Anterior cingulate cortex (tissue), 58 donors: Measurements from ENCODE around the gene TEX9.
"Not testable (repeated sequence)": the region's sequence is repeated elsewhere in the genome, so short reads cannot be mapped to it uniquely, and the experiment has no call there.

Experiments used
- DNase-seq, 58 donors: peaks; one replicate each; lab custom pipeline; 2025; lab: John Stamatoyannopoulos, UW

TEX9 gene

DNA sequence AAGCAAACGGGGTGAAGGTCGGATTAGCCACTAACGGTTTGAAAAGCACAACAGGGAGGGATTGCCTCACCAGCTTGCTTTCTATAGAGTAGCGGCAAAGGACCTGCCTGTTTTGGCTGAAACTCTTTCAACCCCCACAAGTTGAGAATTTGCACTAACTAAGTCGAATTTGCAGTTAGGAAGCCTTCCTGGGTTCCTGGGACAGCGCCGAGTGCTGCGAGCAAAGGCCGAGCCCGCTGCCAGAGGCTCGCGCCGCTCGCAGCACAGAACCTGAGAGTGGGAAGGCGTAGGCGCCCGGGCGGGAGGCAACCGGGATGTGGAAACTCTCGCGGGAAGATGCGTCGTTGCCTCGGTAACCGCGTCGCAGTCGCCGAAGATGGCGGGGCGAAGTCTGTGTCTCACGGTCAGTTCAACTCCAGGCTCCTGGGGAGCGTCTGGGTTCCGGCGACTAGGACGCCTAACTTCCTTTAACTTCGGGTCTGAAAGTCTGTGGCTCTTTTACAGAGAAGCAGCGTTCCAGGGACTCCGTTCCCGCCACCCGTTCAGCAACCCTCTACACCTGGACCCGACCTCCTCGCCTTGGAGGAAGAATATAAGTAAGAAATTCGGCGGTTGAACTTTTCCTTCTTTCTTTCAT, at the start of gene TEX9:
Gene TEX9, plus strand, starts transcription at position 352 of the 637 bp plus-strand sequence. Its CDS starts 25 bp downstream, at position 377.
- peak in 57 of 58 donors; percentile 14 to 90 (median 62) for DNase-seq

DNA sequence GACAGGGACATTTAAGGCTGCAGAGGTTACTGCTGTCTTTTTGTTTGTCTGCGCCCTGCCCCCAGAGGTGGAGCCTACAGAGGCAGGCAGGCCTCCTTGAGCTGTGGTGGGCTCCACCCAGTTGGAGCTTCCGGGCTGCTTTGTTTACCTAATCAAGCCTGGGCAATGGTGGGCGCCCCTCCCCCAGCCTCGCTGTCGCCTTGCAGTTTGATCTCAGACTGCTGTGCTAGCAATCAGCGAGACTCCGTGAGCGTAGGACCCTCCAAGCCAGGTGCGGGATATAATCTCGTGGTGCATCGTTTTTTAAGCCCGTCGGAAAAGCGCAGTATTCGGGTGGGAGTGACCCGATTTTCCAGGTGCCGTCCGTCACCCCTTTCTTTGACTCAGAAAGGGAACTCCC, 48.7 kb upstream of the TEX9 start:
- not testable (repeated sequence) for DNase-seq

DNA sequence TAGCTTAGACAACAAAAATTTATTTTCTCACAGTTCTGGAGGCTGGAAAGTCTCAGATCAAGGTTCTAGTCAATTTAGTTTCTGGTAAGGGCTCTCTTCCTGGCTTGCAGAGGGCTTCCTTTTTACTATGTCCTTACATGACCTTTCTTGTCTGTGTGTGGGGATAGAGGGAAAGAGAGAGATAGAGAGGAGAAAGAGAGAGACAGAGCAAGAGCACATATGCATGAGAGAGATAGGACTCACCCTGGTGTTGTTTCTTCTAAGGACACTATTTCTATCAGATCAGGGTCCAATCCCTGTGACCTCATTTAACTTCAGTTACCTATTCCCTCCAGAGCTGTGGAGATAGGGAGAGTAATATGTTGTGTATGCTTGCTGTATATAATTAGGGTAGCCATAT, 44.9 kb upstream of the TEX9 start:
- DNase-seq = no peak

DNA sequence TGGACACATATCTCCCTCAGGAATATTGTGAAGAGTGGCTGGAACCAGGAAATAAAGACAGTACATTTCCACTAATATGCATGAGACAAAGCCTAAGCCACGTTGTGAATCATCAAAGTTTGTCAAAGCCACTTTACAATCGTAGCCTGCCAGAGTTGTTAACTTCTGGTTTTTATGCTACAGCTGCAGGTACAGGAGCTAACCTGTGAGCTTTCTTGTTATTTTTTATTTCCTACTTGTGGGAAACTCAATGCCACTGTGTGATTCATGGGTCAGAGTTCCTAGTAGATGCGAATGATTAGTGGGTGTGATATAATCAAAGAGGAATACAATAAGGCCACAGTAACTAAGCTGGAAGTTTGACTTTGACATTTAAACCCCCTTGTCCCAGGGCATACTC, 44.4 kb upstream of the TEX9 start:
- no peak for DNase-seq

DNA sequence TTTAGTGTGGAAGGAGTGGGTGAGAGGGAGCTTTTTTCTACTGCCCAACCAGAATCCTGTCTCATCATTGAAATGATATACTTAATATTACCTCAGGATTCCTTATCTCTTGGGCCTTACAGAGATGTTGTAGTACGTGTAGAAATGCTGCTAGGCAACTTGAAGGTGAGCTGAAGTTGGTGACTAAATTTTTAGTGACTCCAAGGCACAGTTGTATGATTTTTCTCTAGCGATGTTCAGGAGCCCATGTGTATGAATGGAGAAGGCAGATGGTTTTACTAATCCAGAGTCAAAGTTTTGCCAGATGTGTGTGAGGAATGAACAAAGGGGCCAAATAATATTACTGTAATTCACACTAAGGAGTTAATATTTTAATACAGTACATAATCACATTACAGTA, 42.8 kb upstream of the TEX9 start:
- no peak for DNase-seq

DNA sequence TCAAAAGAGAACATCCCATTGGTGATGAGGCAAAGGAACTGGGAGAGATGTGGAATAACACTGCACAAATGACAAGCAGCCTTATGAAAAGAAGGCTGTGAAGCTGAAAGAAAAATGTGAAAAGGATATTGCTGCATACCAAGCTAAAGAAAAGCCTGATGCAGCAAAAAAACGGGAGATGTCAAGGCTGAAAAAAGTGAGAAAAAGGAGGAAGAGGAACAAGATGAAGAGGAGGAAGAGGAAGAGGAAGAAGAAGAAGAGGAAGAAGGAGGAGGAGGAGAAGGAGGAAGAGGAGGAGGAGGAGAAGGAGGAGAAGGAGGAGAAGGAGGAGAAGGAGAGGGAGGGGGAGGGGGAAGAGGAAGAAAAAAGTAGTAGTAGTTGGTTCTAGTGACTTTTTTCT, 41.8 kb upstream of the TEX9 start:
- DNase-seq = no peak

DNA sequence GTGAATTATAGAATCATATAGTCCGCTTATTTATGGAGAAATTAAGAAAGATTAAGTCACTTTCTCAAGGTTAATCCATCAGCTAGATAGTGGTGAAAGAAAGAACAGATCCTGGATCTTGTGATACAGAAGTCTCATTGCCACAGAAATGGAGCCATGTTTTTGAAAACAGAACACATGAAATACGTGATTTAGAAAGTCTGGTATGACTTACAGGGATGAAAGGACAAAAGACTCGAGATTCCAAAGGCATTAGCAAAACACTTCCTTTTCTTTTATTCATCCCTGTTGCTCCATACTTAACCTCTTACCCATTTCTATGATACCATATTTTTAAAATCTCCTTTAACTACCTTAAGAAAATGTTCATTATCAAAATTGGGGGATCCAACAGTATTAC, 40.0 kb upstream of the TEX9 start:
- DNase-seq = no peak

DNA sequence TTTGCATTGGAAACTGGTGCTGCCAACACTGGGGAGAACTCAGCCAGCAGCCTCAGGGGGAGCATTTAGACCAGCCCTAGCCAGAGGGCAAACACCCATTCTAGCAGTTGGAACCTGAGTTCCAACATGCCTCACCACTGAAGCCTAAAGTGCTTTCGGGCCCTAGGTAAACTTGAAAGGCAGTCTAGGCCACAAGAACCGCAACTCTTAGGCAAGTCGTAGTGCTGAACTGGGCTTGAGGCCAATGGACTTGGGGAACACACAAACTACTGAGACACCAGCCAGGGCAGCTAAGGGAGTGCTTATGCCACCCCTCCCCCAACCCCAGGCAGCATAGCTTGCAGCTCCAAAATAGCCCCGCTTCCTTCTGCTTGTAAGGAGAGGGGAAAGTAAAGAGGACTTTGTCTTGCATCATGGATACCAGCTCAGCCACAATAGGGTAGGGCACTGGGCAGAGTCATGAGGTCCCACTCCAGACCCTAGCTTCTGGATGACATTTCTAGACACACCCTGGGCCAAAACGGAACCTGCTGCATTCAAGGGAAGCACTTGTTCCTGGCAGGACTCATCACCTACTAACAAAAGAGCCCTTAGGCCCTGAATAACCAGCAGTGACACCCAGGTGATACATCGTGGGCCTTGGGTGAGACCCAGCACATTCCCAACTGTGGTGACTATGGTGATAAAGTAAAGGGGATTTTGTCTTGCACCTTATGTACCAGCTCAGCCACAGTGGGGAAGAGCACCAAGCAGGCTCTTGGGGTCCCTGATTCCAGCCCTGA, 37.3 kb upstream of the TEX9 start:
- DNase-seq = no peak

DNA sequence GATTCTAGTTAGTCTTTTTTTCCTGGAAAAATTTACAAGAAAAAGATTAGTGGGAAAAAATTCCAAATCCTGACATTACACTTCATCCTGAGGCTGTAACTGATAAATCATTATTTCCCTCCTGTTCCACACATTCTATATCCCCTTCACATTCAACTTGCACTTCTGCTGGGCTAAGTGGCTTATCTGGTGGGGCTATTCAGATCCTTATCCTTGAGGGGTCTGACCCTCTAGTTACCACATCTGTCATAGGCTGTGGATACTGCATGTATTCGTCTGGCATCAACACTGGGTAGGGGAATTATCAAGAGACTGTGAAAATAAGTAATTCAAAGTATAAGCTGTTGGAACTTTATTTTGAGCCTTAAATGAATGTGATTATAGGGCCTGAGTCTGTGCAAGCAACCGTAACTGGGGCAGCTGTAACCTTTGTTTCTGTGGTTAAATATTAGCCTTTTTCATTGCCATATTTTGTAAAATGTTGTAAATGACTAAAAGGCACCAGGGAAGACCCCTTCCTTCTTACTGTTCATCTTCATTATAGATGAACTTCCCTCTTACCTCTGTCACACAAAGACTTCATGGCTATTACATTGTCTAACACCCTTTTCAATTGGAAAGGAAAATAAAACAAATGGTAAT, 28.0 kb upstream of the TEX9 start:
- DNase-seq = no peak

DNA sequence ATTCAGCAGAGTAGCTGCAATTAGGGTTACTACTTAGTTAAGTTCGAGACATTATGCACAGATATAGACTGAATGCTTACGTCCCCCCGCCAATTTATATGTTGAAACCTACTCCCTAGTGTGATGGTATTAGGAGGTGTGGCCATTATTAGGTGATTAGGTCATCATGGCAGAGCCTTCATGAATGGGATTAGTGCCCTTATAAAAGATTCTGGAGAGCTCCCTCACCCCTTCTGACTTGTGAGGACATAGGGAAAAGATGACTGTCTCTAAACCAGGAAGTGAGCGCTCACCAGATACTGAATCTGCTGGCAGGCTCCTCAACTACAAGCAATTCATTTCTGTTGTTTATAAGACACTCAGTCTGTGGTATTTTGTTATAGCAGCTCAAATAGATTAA, 25.6 kb upstream of the TEX9 start:
- DNase-seq = no peak

DNA sequence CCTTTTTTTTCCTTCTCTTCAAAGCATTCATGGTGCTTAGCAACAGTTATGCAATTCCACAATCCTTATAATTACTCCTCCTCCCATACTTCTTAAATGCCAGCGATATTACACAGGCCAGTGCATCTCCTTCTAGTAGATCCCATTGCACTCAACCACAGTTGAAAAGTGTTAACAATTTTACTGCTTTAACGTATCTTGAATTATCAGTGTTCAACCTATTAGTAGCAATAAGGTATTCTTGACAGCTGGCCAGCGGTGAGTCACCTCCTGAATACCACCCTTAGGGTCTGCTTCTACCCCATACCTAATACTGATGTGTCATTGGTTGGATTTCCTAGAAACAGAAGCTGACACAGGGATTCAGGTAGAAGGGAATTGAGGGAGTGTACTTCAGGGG, 24.0 kb upstream of the TEX9 start:
- no peak for DNase-seq

DNA sequence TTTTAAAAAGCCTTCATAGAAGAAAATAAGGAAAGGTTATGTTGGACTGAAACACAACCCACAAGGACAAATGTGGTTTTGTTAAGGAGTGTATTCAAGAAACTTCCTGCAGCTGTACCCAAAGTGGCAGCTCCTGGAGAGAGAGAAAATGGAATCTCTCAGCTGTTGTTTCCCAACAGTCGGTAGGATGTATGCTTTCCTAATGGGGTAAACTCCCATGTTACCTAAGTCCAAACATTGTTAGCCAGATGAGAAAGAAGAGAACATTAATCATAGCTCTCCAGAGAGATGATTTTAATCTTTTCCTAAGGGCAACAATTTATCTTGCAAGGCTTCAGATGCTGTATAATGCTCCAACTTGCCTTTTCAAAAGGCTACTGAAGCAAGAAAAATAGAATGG, 22.6 kb upstream of the TEX9 start:
- DNase-seq = no peak

DNA sequence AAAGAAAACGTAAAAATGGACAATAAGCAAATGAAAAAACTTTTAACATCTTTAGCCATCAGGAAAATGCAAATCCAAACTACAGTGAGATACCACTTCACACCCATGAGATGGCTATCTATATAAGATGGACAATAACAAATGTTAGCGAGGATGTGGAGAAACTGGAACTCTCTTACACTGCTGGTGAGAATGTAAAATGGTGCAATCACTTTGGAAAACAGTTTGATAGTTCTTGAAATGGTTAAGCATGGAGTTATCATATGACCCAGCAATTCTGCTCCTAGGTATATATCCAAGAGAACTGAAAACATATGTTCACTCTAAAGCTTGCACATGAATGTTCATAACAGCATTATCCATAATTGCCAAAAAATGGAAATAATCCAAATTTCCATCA, 21.3 kb upstream of the TEX9 start:
- no peak for DNase-seq

DNA sequence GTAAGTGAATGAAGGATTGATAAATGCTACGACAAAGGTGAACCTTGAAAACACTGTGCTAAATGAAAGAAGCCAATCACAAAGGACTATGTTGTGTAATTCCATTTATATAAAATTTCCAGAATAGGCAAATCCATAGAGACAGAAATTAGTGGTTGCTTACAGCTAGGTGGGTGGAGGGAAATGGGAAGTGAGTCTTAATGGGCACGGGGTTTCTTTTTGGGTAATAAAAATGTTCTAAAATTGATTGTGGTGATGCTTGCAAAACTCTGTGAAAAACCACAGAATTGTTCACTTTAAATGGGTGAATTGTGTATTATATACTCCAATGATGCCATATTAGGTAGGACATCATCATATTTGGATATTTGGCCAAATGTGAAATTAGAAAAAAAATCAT, 20.9 kb upstream of the TEX9 start:
- no peak for DNase-seq

DNA sequence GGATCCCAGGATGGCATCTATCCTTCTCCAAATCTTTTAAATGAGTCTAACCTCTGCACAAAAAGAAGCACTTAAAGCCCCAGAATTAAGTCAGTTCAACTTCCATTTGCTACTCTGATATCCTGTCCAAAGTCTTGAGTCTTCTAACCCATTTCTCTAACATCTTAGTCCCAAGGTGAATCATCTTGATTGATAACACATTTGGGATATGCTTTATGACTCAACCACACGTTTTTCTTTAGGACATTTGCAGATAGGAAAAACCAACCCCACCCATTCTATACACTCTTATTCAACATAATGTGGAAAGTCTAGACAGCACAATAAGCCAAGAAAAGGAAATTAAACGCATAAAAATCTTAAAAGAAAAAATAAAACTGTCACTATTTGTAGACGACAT, 18.8 kb upstream of the TEX9 start:
- no peak for DNase-seq

DNA sequence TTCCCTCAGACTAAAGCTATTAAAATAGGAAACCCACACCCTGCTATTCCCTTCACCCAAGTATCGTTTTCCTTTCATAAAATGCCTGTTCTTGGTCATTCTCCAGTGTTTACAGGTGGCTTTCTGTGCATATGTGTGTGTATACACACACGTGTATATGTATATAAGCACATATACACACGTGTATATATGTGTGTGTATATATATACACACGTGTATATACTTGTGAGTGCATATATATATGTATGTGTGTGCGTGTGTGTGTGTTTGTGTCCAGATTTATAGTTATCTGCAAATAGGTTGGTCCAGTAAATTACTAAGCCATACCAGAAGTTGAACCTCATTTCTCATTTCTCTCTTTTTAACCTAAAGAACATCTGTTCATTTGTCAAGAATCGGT, 15.7 kb upstream of the TEX9 start:
- no peak for DNase-seq

DNA sequence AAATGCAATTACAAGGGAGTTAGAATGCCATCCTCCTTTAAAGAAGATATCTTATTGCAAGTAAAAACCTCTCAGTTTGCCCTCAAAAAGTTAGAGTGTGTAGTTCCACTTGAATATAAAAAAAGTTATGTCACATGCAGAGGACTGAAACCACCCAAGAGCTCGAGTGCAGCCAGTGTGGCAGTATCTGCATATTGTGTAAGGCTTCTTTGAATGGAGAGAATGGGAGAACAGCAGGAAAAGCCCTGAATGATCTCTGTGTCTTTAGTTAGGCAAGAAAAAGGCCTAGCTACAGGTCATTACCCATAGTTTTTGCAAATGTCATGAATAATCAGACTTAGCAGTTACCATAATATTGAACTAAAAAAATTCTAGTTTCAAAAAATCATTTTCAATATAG, 13.9 kb upstream of the TEX9 start:
- DNase-seq = no peak

DNA sequence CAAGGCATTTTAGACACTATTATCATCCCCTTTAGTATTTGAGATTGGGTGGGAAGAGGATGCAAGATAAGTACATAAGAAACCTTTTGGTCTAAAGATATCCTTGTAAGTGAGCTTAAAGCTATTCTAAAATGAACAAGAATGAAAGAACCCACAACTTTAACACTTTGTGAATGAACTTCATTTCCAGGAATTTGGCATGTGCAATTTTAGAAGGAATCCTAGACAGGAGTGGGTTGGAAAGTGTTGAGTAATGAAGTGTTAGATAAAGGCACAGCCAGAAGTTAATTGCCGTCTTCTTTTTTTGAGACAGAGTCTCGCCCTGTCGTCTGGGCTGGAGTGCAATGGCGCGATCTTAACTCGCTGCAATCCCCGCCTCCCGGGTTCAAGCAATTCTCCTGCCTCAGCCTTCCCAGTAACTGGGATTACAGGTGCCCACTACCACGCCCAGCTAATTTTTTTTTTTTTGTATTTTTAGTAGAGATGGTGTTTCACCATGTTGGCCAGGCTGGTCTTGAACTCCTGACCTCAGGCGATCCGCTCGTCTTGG, 13.2 kb upstream of the TEX9 start:
- no peak for DNase-seq

DNA sequence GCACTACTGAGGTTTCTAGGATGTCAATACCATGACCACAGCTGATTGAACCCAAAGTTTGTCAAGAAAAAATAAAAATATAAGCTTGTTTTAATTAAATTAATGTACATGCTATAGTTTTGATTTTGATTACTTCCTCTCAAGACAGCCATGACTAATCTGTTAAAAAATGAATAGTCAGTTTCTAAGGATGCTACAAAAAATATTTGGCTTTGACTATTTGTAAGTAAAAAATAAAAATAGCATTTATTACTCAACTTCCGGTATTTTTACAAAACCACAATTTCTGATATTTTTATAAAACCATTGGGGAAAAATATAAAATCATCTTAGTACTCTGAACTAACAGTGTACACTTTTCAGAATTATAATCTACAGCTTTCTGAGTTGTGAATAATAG, 12.1 kb upstream of the TEX9 start:
- DNase-seq = no peak

DNA sequence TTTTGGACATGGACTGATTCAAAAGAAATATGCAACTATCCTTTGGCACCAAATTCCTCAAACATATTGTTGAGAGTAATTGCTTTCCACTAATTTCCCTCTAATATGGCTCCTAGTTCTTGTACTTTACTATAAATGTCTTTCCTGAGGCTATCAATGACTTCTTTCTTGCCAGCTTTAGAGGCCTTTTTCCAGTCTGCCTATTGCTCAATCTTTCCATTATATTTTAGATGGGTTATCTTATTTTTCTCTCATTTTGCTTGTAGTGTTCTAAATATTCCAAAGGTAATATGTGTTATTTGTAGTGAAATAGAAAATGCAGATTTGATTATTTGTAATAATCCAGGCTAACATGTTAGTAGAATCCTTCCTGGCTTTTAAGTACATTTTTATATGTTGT, 11.5 kb upstream of the TEX9 start:
- no peak for DNase-seq

DNA sequence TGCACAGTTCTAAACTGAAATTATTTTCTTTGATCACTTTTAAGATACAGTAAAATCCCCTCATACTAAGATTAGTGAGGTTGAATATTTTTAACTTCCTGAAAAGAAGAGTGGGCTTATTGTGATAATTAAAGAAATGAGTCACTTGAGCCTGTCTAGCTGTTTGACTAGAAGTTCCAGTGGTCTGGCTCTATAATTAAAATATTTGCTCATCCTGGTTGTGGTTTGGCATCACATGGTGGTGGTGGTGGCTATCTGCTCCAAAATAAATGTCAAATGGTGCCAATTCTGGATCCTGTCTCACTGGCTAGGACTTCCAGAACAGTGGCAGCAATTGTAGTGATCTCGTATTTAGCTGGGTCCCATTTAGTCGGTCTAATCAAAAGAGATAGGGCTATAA, 8.6 kb upstream of the TEX9 start:
- DNase-seq = no peak

DNA sequence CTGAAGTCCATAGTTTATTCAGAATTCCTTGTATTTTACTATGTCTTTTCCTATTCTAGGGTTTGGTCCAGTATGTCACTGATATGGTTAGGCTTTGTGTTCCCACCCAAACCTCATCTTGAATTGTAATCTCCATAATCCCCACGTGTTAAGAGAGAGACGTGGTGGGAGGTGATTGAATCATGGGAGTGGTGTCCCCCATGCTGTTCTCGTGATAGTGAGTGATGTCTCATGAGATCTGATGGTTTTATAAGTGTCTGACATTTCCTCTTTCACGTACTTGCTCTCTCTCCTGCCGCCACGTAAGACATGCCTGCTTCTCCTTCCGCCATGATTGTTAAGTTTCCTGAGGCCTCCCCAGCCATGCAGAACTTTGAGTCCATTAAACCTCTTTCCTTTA, 6.6 kb upstream of the TEX9 start:
- no peak for DNase-seq
